ENCODE measurements around the gene PDE9A. TPM values are rescaled to one million over a fixed set of nuclear protein-coding genes. Genes with fewer than 3 reads are reported as not detected.

The PDE9A gene
- polyA plus RNA-seq, 1 experiment = 0.14 TPM

- H3K27me3 ChIP-seq (ENCODE audit: control insufficient read depth, insufficient read depth, low read length) = no peaks in the 10 kb centered on the region
- H3K9me3 ChIP-seq (ENCODE audit: control insufficient read depth, insufficient read depth, low read length) = peaks cover 46% of the 10 kb centered on the region
- no peak overlapping the region for H3K4me3 ChIP-seq (ENCODE audit: low read depth, low read length)
- POLR2A ChIA-PET = no interaction called here
- CTCF ChIA-PET = no interaction called here
- no peak for TF ChIP-seq CTCF (IDR thresholded peaks at IDR 0.05; ENCODE audit: low read depth, low read length)
- no peak overlapping the region for H3K27ac ChIP-seq (ENCODE audit: low read depth, low read length)
- no peak for DNase-seq (ENCODE audit: low read depth, low spot score)
These were observed 11.2 kb downstream of the PDE9A start for GRCh38 chr21:42664614-42665013.

- no peak overlapping the region for H3K4me3 ChIP-seq (ENCODE audit: low read depth, low read length)
- H3K27ac ChIP-seq (ENCODE audit: low read depth, low read length) = no peak overlapping the region
- H3K9me3 ChIP-seq (ENCODE audit: control insufficient read depth, insufficient read depth, low read length) = peaks cover 46% of the 10 kb centered on the region
- ChIA-PET CTCF (no interaction called here), POLR2A (no interaction called here)
- DNase-seq (ENCODE audit: low read depth, low spot score) = no peak
- H3K27me3 ChIP-seq (ENCODE audit: control insufficient read depth, insufficient read depth, low read length) = no peaks in the 10 kb centered on the region
- no peak for TF ChIP-seq CTCF (IDR thresholded peaks at IDR 0.05; ENCODE audit: low read depth, low read length)
These were observed 11.6 kb downstream of the PDE9A start for GRCh38 chr21:42665026-42665425.

- no peak for DNase-seq (ENCODE audit: low read depth, low spot score)
- H3K27me3 ChIP-seq (ENCODE audit: control insufficient read depth, insufficient read depth, low read length) = no peaks in the 10 kb centered on the region
- no peak overlapping the region for H3K27ac ChIP-seq (ENCODE audit: low read depth, low read length)
- TF ChIP-seq CTCF (IDR thresholded peaks at IDR 0.05; ENCODE audit: low read depth, low read length) = no peak
- POLR2A ChIA-PET = no interaction called here
- H3K9me3 ChIP-seq (ENCODE audit: control insufficient read depth, insufficient read depth, low read length) = peaks cover 46% of the 10 kb centered on the region
- CTCF ChIA-PET = no interaction called here
- no peak overlapping the region for H3K4me3 ChIP-seq (ENCODE audit: low read depth, low read length)
These were observed 12.1 kb downstream of the PDE9A start for GRCh38 chr21:42665484-42665883.

GRCh38 chr21:42666023-42666747 lies 12.8 kb downstream of the PDE9A start:
- H3K27ac ChIP-seq (ENCODE audit: low read depth, low read length) = no peak overlapping the region
- no peak for TF ChIP-seq CTCF (IDR thresholded peaks at IDR 0.05; ENCODE audit: low read depth, low read length)
- no peak for DNase-seq (ENCODE audit: low read depth, low spot score)
- H3K27me3 ChIP-seq (ENCODE audit: control insufficient read depth, insufficient read depth, low read length) = no peaks in the 10 kb centered on the region
- POLR2A ChIA-PET = no interaction called here
- H3K9me3 ChIP-seq (ENCODE audit: control insufficient read depth, insufficient read depth, low read length) = peaks cover 46% of the 10 kb centered on the region
- CTCF ChIA-PET = no interaction called here
- no peak overlapping the region for H3K4me3 ChIP-seq (ENCODE audit: low read depth, low read length)

GRCh38 chr21:42666925-42667324 lies 13.5 kb downstream of the PDE9A start:
- Histone ChIP-seq H3K9me3 (ENCODE audit: control insufficient read depth, insufficient read depth, low read length) (peaks cover 43% of the 10 kb centered on the region), H3K4me3 (ENCODE audit: low read depth, low read length) (no peak overlapping the region), H3K27me3 (ENCODE audit: control insufficient read depth, insufficient read depth, low read length) (no peaks in the 10 kb centered on the region), H3K27ac (ENCODE audit: low read depth, low read length) (no peak overlapping the region)
- TF ChIP-seq CTCF (IDR thresholded peaks at IDR 0.05; ENCODE audit: low read depth, low read length) = no peak
- ChIA-PET POLR2A (no interaction called here), CTCF (no interaction called here)
- no peak for DNase-seq (ENCODE audit: low read depth, low spot score)
